Keratinocyte (primary cell): ENCODE data around the gene UGT8. TPM values are rescaled to one million over a fixed set of nuclear protein-coding genes. Genes with fewer than 3 reads are reported as not detected.

Source experiments
- DNase-seq: peaks from one replicate; pipeline ENCODE4 v3.0.0-alpha.2; 2011; ENCODE audit warnings: low read depth, missing footprints, low spot score
- FAIRE-seq: peaks from 2 replicates; lab custom pipeline; 2011; peaks lifted over from hg19 to GRCh38; lab: Jason Lieb, UNC
- H2AFZ ChIP-seq: 2 replicates; pipeline ENCODE4 v1.6.0; 2012; ENCODE audit warnings: low read length, control low read depth, inconsistent platforms; ENCODE audit not compliant: control insufficient read depth
- H3K27ac ChIP-seq: 2 replicates; pipeline ENCODE4 v1.5.1; 2011; ENCODE audit warnings: low read length; ENCODE audit not compliant: control insufficient read depth, insufficient read depth
- H3K27me3 ChIP-seq: 3 replicates; pipeline ENCODE4 v1.6.0; 2011; ENCODE audit warnings: low read length; ENCODE audit not compliant: control insufficient read depth, insufficient read depth; ENCODE audit errors: extremely low read depth
- H3K36me3 ChIP-seq, 2 experiments: 2 replicates in 1 of 2; 3 replicates in 1 of 2; pipeline ENCODE4 v1.5.1; 2011; ENCODE audit warnings: low read length in 2 of 2, mild to moderate bottlenecking in 1 of 2; ENCODE audit not compliant: control insufficient read depth in 2 of 2, insufficient read depth in 2 of 2; ENCODE audit errors: extremely low read depth in 1 of 2
- H3K4me1 ChIP-seq: 3 replicates; pipeline ENCODE4 v1.5.1; 2011; ENCODE audit warnings: low read length; ENCODE audit not compliant: control insufficient read depth, insufficient read depth; ENCODE audit errors: extremely low read depth
- H3K4me2 ChIP-seq: 3 replicates; pipeline ENCODE4 v1.6.0; 2011; ENCODE audit warnings: low read depth, low read length; ENCODE audit not compliant: control insufficient read depth, insufficient read depth; ENCODE audit errors: extremely low read depth
- H3K4me3 ChIP-seq, 3 experiments: fragments of 200-600 bp in 1 of 3; sonication (generic) in 1 of 3; 2 replicates in 2 of 3; 3 replicates in 1 of 3; pipeline ENCODE4 v1.5.1; 2011 to 2016; ENCODE audit warnings: low read length in 3 of 3, mild to moderate bottlenecking in 3 of 3, control low read depth in 2 of 3, inconsistent platforms in 1 of 3, low read depth in 1 of 3, mixed read lengths in 1 of 3, mixed run types in 1 of 3, moderate library complexity in 1 of 3; ENCODE audit not compliant: control insufficient read depth in 2 of 3, insufficient read depth in 2 of 3; ENCODE audit errors: extremely low read depth in 1 of 3
- H3K79me2 ChIP-seq: 2 replicates; pipeline ENCODE4 v1.6.0; 2012; ENCODE audit warnings: low read length; ENCODE audit not compliant: control insufficient read depth, insufficient read depth
- H3K9ac ChIP-seq: 3 replicates; pipeline ENCODE4 v1.6.0; 2011; ENCODE audit warnings: low read length; ENCODE audit not compliant: control insufficient read depth, insufficient read depth; ENCODE audit errors: extremely low read depth
- H3K9me1 ChIP-seq: 3 replicates; pipeline ENCODE4 v1.6.0; 2011; ENCODE audit warnings: low read length; ENCODE audit not compliant: control insufficient read depth, insufficient read depth; ENCODE audit errors: extremely low read depth
- H3K9me3 ChIP-seq: 2 replicates; pipeline ENCODE4 v1.5.1; 2012; ENCODE audit warnings: low read depth, low read length; ENCODE audit not compliant: control insufficient read depth
- H4K20me1 ChIP-seq: 3 replicates; pipeline ENCODE4 v1.6.0; 2011; ENCODE audit warnings: low read length; ENCODE audit not compliant: control insufficient read depth, insufficient read depth; ENCODE audit errors: extremely low read depth
- CTCF ChIP-seq, 3 experiments: IDR thresholded peaks in 1 of 3; conservative IDR thresholded peaks in 1 of 3; optimal IDR thresholded peaks in 1 of 3; 2 replicates in 2 of 3; 3 replicates in 1 of 3; pipeline versions ENCODE3 to v1.5.1; 2011; ENCODE audit warnings: low read length in 3 of 3, mild to moderate bottlenecking in 3 of 3, moderate library complexity in 2 of 3, control low read depth in 1 of 3, inconsistent platforms in 1 of 3; ENCODE audit not compliant: insufficient read depth in 2 of 3; ENCODE audit errors: extremely low read depth in 1 of 3
- EZH2 ChIP-seq: IDR thresholded peaks from one replicate; pipeline ENCODE4 v1.6.1; 2012; ENCODE audit warnings: inconsistent platforms, mild to moderate bottlenecking, low read length, moderate library complexity
- dilution Hi-C: fragments of 300-500 bp; cut with MboI; formaldehyde crosslinking; loops from one replicate; pipeline ENCODE4 v1.7.0; 2020; ENCODE audit warnings: low sequenced_read_pairs; ENCODE audit not compliant: extremely low pct_ligation_motif_present
- polyA plus RNA-seq, 5 experiments: library from polyadenylated mRNA; depleted of rRNA in 3 of 5; stranded (reverse) in 3 of 5; stranded (forward) in 1 of 5; unstranded in 1 of 5; fragments of >200 nt; gene quantifications; 1 replicate in 1 of 5; 2 replicates in 3 of 5; 3 replicates in 1 of 5; pipeline versions ENCODE4 v1.2.1 to v1.2.3, GENCODE V29; 2011 to 2012; ENCODE audit warnings: missing spikeins in 2 of 5, low read depth in 1 of 5, low replicate concordance in 1 of 5

Gene UGT8
- polyA plus RNA-seq, 1 donor (not counting 4 experiments of a cell fraction or from before 2014, with no cell fraction given): 1.7 TPM

GRCh38 chr4:114601304-114602052 is 2.9 kb downstream of the UGT8 start:
- H3K9me1 ChIP-seq: no peaks in the 10 kb centered on the region
- no peak overlapping the region for H3K4me3 ChIP-seq
- no peaks in the 10 kb centered on the region for H4K20me1 ChIP-seq
- H2AFZ ChIP-seq: no peak overlapping the region
- no peak for FAIRE-seq
- H3K4me1 ChIP-seq: peaks cover 7% of the 10 kb centered on the region
- H3K79me2 ChIP-seq: no peaks in the 10 kb centered on the region
- no peak overlapping the region for H3K4me2 ChIP-seq
- dilution Hi-C loops: no loop called here
- no peak overlapping the region for H3K27ac ChIP-seq
- no peaks in the 10 kb centered on the region for H3K36me3 ChIP-seq
- H3K9me3 ChIP-seq: no peaks in the 10 kb centered on the region
- no peak for TF ChIP-seq CTCF (optimal IDR thresholded peaks at IDR 0.05 in 1 of 3, IDR thresholded peaks at IDR 0.05 in 1 of 3, conservative IDR thresholded peaks at IDR 0.05 in 1 of 3; ENCODE audit: extremely low read depth in 1 of 3, insufficient read depth in 2 of 3, low read length in 3 of 3)
- no peak for TF ChIP-seq EZH2
- H3K9ac ChIP-seq: no peak overlapping the region
- peaks cover 30% of the 10 kb centered on the region for H3K27me3 ChIP-seq
- DNase-seq: no peak

GRCh38 chr4:114603497-114603896 is 4.9 kb downstream of the UGT8 start:
- Histone ChIP-seq H3K27me3 (peaks cover 21% of the 10 kb centered on the region), H3K9me3 (no peaks in the 10 kb centered on the region), H3K36me3 (no peaks in the 10 kb centered on the region), H2AFZ (no peak overlapping the region), H3K27ac (no peak overlapping the region), H3K9me1 (no peaks in the 10 kb centered on the region), H3K4me2 (no peak overlapping the region), H4K20me1 (no peaks in the 10 kb centered on the region), H3K9ac (no peak overlapping the region), H3K4me3 (no peak overlapping the region), H3K4me1 (peaks cover 7% of the 10 kb centered on the region), H3K79me2 (no peaks in the 10 kb centered on the region)
- TF ChIP-seq EZH2: no peak
- no peak for TF ChIP-seq CTCF (optimal IDR thresholded peaks at IDR 0.05 in 1 of 3, IDR thresholded peaks at IDR 0.05 in 1 of 3, conservative IDR thresholded peaks at IDR 0.05 in 1 of 3; ENCODE audit: extremely low read depth in 1 of 3, insufficient read depth in 2 of 3, low read length in 3 of 3)
- dilution Hi-C loops: no loop called here
- DNase-seq (no peak), FAIRE-seq (no peak)
